Mesangial cell (primary cell): ENCODE data around the gene CYP11A1. TPM values are rescaled to one million over a fixed set of nuclear protein-coding genes. Genes with fewer than 3 reads are reported as not detected.

Experiments
- total RNA-seq: library from RNA; depleted of rRNA; stranded (reverse); fragments of >200 nt; gene quantifications from 2 replicates; pipeline ENCODE4 v1.2.3, GENCODE V29; 2015

CYP11A1 gene
- total RNA-seq, result 1.1 and 1.6 TPM in 2 replicates

DNA sequence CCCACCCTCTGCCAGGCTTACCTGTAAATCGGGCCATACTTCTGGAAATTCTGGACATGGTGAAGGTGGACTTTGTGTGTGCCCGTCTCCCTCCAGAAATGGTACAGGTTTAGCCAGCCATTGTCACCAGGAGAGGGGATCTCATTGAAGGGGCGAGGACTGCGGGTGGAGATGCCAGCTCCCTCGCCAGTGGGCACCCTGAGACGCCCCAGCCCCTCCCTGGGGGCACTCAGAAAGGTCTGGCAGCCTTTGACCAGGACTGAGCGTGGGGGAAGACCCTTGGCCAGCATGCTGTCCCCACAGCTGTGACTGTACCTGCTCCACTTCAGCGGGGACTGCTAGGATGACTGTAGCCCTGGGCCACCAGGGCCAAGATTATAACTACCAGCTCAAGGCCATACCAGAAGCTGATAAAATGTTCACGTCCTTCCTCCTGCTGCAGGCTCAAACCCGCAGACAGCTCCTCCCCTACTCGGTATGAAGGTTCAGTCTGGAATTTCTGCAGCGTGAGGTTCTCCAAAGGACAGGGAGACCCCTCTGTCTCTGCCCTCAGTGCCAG is at the start of gene CYP11A1:
TSS of gene CYP11A1 (minus strand) at position 351 of the 559 bp plus-strand sequence. CDS start at position 290, 61 bp downstream.

Other genes starting within 250 kb of the CYP11A1 start
- under 0.01 and 1.5 TPM in 2 replicates for gene ISLR2, start 237.1 kb downstream of the CYP11A1 start, total RNA-seq
- gene ISLR, start 193.9 kb downstream of the CYP11A1 start, total RNA-seq, result 2.8 and 52.9 TPM in 2 replicates
- 2.0 and 20.2 TPM in 2 replicates for gene STRA6, start 164.9 kb downstream of the CYP11A1 start, total RNA-seq
- 1.5 TPM in 1 of 2 replicates, not detected in the other for gene CCDC33, start 131.3 kb downstream of the CYP11A1 start, total RNA-seq
- 33.8 and 96.3 TPM in 2 replicates for gene SEMA7A, start 66.3 kb upstream of the CYP11A1 start, total RNA-seq
- gene UBL7, start 93.5 kb upstream of the CYP11A1 start, total RNA-seq, result 64.4 and 64.9 TPM in 2 replicates
- gene ARID3B, start 173.6 kb upstream of the CYP11A1 start, total RNA-seq, result 3.7 and 7.0 TPM in 2 replicates
- 55.5 and 71.5 TPM in 2 replicates for gene CLK3, start 248.2 kb upstream of the CYP11A1 start, total RNA-seq